H9 (cell line): ENCODE measurements around the gene TRIM7. TPM values are rescaled to one million over a fixed set of nuclear protein-coding genes. Genes with fewer than 3 reads are reported as not detected.

ENCODE experiments used
- DNase-seq: peaks from one replicate; pipeline ENCODE4 v3.0.0-alpha.2; 2017
- H2AFZ ChIP-seq: one replicate; pipeline ENCODE4 v1.6.1; 2013; ENCODE audit warnings: mild to moderate bottlenecking, low read length, control low read depth, moderate library complexity
- H2AK5ac ChIP-seq: 2 replicates; pipeline ENCODE4 v1.6.1; 2013; ENCODE audit warnings: low read length, control low read depth, mixed read lengths; ENCODE audit not compliant: insufficient read length
- H2BK120ac ChIP-seq: one replicate; pipeline ENCODE4 v1.6.1; 2013; ENCODE audit warnings: low read depth, mild to moderate bottlenecking, low read length, control low read depth, inconsistent platforms; ENCODE audit not compliant: poor library complexity, severe bottlenecking
- H2BK12ac ChIP-seq: 2 replicates; pipeline ENCODE4 v1.6.1; 2013; ENCODE audit warnings: low read length, control low read depth, mixed read lengths, low read depth; ENCODE audit not compliant: insufficient read length
- H2BK15ac ChIP-seq: 2 replicates; pipeline ENCODE4 v1.6.1; 2013; ENCODE audit warnings: low read depth, low read length, control low read depth
- H2BK20ac ChIP-seq: one replicate; pipeline ENCODE4 v1.6.1; 2013; ENCODE audit warnings: low read depth, mild to moderate bottlenecking, low read length, control low read depth, inconsistent platforms; ENCODE audit not compliant: poor library complexity, severe bottlenecking
- H2BK5ac ChIP-seq: 2 replicates; pipeline ENCODE4 v1.6.1; 2013; ENCODE audit warnings: low read length, control low read depth, mixed read lengths; ENCODE audit not compliant: insufficient read length
- H3K14ac ChIP-seq: 2 replicates; pipeline ENCODE4 v1.6.1; 2013; ENCODE audit warnings: low read length, control low read depth; ENCODE audit not compliant: insufficient read depth
- H3K18ac ChIP-seq: 2 replicates; pipeline ENCODE4 v1.6.1; 2013; ENCODE audit warnings: low read depth, mild to moderate bottlenecking, mixed read lengths, low read length, control low read depth; ENCODE audit not compliant: insufficient read length
- H3K23ac ChIP-seq: 2 replicates; pipeline ENCODE4 v1.6.1; 2013; ENCODE audit warnings: low read length, control low read depth, mixed read lengths, low read depth; ENCODE audit not compliant: insufficient read length
- H3K23me2 ChIP-seq: 2 replicates; pipeline ENCODE4 v1.6.1; 2013; ENCODE audit warnings: low read depth, mild to moderate bottlenecking, mixed read lengths, low read length, control low read depth; ENCODE audit not compliant: insufficient read length, poor library complexity, severe bottlenecking
- H3K27ac ChIP-seq: 2 replicates; pipeline ENCODE4 v1.5.1; 2013; ENCODE audit warnings: low read length, control low read depth, mixed read lengths, low read depth; ENCODE audit not compliant: insufficient read length
- H3K27me3 ChIP-seq: 2 replicates; pipeline ENCODE4 v1.6.1; 2013; ENCODE audit warnings: low read length, control low read depth, inconsistent platforms; ENCODE audit not compliant: insufficient read depth
- H3K4ac ChIP-seq: 2 replicates; pipeline ENCODE4 v1.6.1; 2013; ENCODE audit warnings: low read depth, mild to moderate bottlenecking, control low read depth, inconsistent platforms, low read length, moderate library complexity
- H3K4me1 ChIP-seq: 2 replicates; pipeline ENCODE4 v1.6.1; 2013; ENCODE audit warnings: low read length, control low read depth, inconsistent platforms; ENCODE audit not compliant: insufficient read depth
- H3K4me2 ChIP-seq: 2 replicates; pipeline ENCODE4 v1.6.1; 2013; ENCODE audit warnings: low read length, control low read depth, mixed read lengths; ENCODE audit not compliant: insufficient read length, insufficient read depth
- H3K56ac ChIP-seq: 2 replicates; pipeline ENCODE4 v1.6.1; 2013; ENCODE audit warnings: low read depth, mild to moderate bottlenecking, mixed read lengths, low read length, control low read depth; ENCODE audit not compliant: insufficient read length
- H3K79me1 ChIP-seq: 2 replicates; pipeline ENCODE4 v1.6.1; 2013; ENCODE audit warnings: low read depth, mild to moderate bottlenecking, moderate library complexity, low read length, control low read depth, inconsistent platforms; ENCODE audit not compliant: insufficient read depth, poor library complexity, severe bottlenecking
- H3K79me2 ChIP-seq: 2 replicates; pipeline ENCODE4 v1.6.1; 2013; ENCODE audit warnings: low read length, control low read depth, inconsistent platforms; ENCODE audit not compliant: insufficient read depth
- H3K9ac ChIP-seq: 2 replicates; pipeline ENCODE4 v1.6.1; 2013; ENCODE audit warnings: low read length, control low read depth, mixed read lengths; ENCODE audit not compliant: insufficient read length; ENCODE audit errors: extremely low read depth
- H3K9me3 ChIP-seq: one replicate; pipeline ENCODE4 v1.6.1; 2013; ENCODE audit warnings: low read depth, low read length, inconsistent platforms; ENCODE audit not compliant: control insufficient read depth
- H3T11ph ChIP-seq: one replicate; pipeline ENCODE4 v1.6.1; 2013; ENCODE audit warnings: mild to moderate bottlenecking, low read length, control low read depth, inconsistent platforms
- H4K20me1 ChIP-seq: one replicate; pipeline ENCODE4 v1.6.1; 2013; ENCODE audit not compliant: control insufficient read depth, insufficient read length, insufficient read depth
- H4K5ac ChIP-seq: 2 replicates; pipeline ENCODE4 v1.6.1; 2013; ENCODE audit warnings: low read depth, mild to moderate bottlenecking, mixed read lengths, low read length, control low read depth; ENCODE audit not compliant: insufficient read length
- H4K8ac ChIP-seq: replicated peaks from 2 replicates; pipeline ENCODE4 v1.6.1; 2013; ENCODE audit warnings: low read length, control low read depth, mixed read lengths, low read depth; ENCODE audit not compliant: insufficient read length
- H4K91ac ChIP-seq: 2 replicates; pipeline ENCODE4 v1.6.1; 2013; ENCODE audit warnings: low read depth, mild to moderate bottlenecking, moderate library complexity, mixed read lengths, low read length, control low read depth; ENCODE audit not compliant: insufficient read length
- H3K27ac Mint-ChIP-seq, 3 experiments: 2 replicates in 2 of 3; 3 replicates in 1 of 3; pipeline ENCODE4 v1.8.0; 2020 to 2021; ENCODE audit warnings: mixed read lengths in 3 of 3, mild to moderate bottlenecking in 1 of 3, moderate library complexity in 1 of 3
- H3K27me3 Mint-ChIP-seq: 2 replicates; pipeline ENCODE4 v1.8.0; 2021; ENCODE audit warnings: low read depth, mild to moderate bottlenecking, moderate library complexity, mixed read lengths
- H3K36me3 Mint-ChIP-seq, 3 experiments: 2 replicates in 2 of 3; 3 replicates in 1 of 3; pipeline ENCODE4 v1.8.0; 2020 to 2021; ENCODE audit warnings: low read depth in 3 of 3, mixed read lengths in 3 of 3; ENCODE audit not compliant: insufficient read depth in 1 of 3
- H3K4me1 Mint-ChIP-seq, 2 experiments: 2 replicates each; pipeline ENCODE4 v1.8.0; 2020; ENCODE audit warnings: mixed read lengths in 2 of 2
- H3K4me3 Mint-ChIP-seq, 2 experiments: 2 replicates in 1 of 2; 3 replicates in 1 of 2; pipeline ENCODE4 v1.8.0; 2020 to 2021; ENCODE audit warnings: mild to moderate bottlenecking in 2 of 2, mixed read lengths in 2 of 2, moderate library complexity in 1 of 2
- H3K9me3 Mint-ChIP-seq, 2 experiments: 2 replicates in 1 of 2; 3 replicates in 1 of 2; pipeline ENCODE4 v1.8.0; 2020; ENCODE audit warnings: mild to moderate bottlenecking in 2 of 2, mixed read lengths in 2 of 2, moderate library complexity in 1 of 2
- CTCF ChIP-seq: fragments of 200-600 bp; sonication (generic); conservative IDR thresholded peaks from 3 replicates; pipeline ENCODE4 v1.8.0; 2021; ENCODE audit warnings: antibody characterized with exemption, mild to moderate bottlenecking
- WGBS: extraction: QIAGEN DNeasy Blood & Tissue Kit; methylation state at CpG from one replicate; pipeline ENCODE4 v1.1.7; 2013; ENCODE audit warnings: missing lambda C conversion rate, low lambda C conversion rate, mixed read lengths; ENCODE audit not compliant: insufficient read length; ENCODE audit errors: extremely low coverage; 5-methylcytosine and 5-hydroxymethylcytosine counted together
- total RNA-seq: library from RNA; stranded (reverse); gene quantifications from 2 replicates; pipeline ENCODE4 v1.2.1, GENCODE V29; 2021

TRIM7 gene
- total RNA-seq, 1 experiment from 2014 or later, result not detected

GRCh38 chr5:181212934-181213333, 7.9 kb upstream of the TRIM7 start:
- Histone ChIP-seq H2BK20ac (no peak overlapping the region), H3K9ac (no peak overlapping the region), H3K4ac (no peak overlapping the region), H2BK120ac (no peak overlapping the region), H3K9me3 (no peaks in the 10 kb centered on the region), H3K18ac (no peak overlapping the region), H2BK12ac (no peak overlapping the region), H4K8ac (no peak overlapping the region), H2BK5ac (no peak overlapping the region), H4K91ac (no peak overlapping the region), H3K4me1 (no peaks in the 10 kb centered on the region; the same call in 1 of the 2 replicates), H3K27ac (no peak overlapping the region), H3K4me2 (no peak overlapping the region), H3K23ac (no peak overlapping the region), H3K23me2 (peaks cover 7% of the 10 kb centered on the region), H2BK15ac (no peak overlapping the region), H3K56ac (no peak overlapping the region), H3K14ac (no peak overlapping the region), H2AK5ac (no peak overlapping the region), H4K5ac (no peak overlapping the region), H3K79me2 (no peaks in the 10 kb centered on the region), H3K79me1 (no peaks in the 10 kb centered on the region), H2AFZ (no peak overlapping the region), H4K20me1 (no peaks in the 10 kb centered on the region), H3T11ph (no peak overlapping the region), H3K27me3 (peaks cover 2% of the 10 kb centered on the region)
- Mint-ChIP-seq H3K36me3 (no peaks in the 10 kb centered on the region), H3K27ac (no peak overlapping the region), H3K27me3 (peaks cover 30% of the 10 kb centered on the region), H3K4me3 (no peak overlapping the region), H3K9me3 (no peaks in the 10 kb centered on the region; a peak in 1 of 5 replicates), H3K4me1 (peaks cover 16 to 21% of the 10 kb centered on the region in 2 experiments; a peak in 3 of 4 replicates)
- no peak for TF ChIP-seq CTCF
- DNase-seq, result no peak
- no CpG with 5 or more reads among the region's 2 CpGs for WGBS
